Measurements from ENCODE around the gene PEX14.

PEX14 gene

DNA sequence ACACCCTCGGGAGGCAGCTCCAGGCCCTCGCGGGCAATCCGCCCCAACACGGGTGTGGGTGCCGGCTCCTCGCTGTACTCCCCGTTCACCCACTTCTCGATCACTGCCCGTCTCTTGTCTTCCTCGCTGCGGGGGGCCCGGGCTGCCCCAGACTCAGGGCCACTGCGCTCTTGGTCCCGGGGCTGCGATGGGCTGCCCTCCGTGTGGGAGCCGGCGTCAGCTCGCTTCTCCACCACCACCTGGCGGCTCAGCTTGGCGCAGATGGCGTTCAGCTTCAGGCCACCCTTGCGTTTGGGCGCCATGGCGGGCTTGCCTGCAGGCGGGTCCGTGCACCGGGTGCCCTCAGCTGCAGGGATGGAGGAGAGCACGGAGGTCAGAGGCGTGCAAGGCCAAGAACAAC, 190.5 kb downstream of the PEX14 start:
- no peak for DNase-seq (ENCODE audit: low spot score)

DNA sequence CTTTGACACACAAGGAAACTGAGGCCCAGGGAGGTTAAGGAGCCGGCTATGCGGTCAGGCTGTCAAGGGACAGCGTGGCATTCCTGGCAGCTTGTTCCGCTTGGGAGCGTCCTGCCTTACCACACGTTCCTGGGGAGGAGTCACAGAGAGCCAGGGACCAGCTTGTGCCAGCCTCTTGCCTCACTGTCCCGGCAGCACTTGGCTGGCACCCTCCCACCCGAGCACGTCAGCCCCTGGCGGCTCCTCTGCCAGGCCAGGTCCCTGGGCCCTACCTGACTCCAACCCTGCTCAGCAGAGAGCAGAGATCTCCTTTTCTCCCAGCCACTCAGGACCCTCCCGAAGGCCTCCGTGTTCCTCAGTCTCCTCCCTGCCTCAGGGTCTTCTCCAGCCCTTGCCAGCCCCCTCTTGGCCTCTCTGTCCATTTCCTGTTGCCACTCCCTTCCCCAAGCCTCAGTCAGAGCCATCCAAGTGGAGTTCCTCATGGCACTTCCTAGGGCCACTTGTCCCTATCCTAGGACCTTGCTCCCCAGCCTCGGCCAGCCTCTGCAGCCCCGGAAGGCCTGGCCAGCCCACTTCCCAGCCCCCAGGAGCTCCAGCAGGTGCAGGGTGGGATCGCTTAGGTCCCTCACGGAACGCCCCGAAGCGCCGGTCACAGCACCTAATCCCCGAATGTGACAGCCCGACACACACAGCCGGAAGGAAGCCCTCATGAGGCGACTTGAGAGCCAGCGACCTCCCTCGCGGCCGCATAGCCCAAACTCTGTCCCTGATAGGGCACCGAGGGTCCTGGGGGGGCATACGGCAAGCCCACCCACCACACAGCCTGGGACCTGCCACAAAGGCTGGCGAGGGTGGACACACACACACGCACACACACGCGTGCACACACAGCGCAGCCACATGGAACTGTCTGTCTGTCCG, 191.4 kb downstream of the PEX14 start:
- DNase-seq (ENCODE audit: low spot score), result no peak

DNA sequence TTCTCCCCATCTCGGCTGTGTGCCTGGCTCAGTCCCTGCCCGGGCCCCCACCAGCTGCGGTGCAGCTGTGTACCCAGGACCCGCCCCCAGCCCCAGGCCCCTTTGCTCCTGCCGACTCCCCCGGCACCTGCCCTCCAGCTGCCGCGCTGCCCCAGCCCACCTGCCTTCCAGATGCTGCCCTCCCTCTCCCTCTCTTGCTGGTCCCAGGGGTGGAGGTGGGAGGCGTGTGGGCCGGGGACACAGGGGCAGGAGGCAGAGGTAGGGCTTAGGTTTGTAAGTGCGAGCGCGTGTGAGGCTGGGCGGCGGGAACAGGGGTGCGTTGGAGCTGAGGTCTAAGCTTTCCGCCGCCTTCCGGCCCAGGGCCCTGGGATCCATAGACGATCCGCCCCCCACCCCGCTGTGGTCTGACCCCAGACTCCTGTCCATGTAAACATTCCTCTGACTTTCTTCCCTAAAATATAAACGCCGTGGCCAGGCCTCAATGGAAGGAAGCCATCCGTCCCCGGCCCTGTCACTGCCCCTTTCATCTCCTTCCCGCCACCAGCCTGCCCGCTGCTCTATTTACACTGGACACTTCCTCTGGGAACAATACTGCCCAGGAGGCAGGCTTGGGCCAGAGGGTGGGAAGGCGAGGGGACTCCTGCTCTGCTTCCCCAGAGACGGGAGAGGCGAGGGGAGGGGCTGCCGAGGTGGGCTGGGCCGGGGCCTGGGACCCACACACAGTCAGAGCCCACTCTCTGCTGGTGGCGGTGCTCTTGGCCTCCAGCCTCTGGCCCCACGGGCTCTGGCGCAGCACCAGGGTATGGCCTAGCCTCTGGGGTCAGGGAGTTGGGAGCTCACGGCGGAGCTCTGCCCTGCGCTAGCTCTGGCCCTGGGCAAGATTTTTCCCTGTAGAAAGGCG, 193.4 kb downstream of the PEX14 start:
- no peak for DNase-seq (ENCODE audit: low spot score)

DNA sequence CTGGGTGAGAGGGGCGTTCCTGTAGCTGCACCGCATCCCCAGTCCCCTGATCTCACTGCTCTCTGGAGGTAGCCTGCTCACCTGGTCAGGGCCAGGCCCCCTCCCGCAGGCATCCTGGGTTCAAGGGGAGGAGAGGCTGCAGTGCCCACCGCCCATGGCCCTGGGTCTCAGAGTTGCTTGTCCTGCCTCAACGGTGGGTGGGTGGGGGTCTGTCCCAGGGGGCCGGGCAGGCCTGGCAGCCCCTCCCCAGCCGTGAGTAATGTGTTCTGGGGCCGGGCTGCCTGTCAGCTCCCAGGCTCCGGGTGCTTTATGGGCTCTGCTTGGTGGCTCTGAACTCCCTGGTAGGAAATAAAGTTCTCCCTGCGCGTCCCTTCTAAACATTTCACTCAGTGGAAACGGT, 194.8 kb downstream of the PEX14 start:
- no peak for DNase-seq (ENCODE audit: low spot score)

DNA sequence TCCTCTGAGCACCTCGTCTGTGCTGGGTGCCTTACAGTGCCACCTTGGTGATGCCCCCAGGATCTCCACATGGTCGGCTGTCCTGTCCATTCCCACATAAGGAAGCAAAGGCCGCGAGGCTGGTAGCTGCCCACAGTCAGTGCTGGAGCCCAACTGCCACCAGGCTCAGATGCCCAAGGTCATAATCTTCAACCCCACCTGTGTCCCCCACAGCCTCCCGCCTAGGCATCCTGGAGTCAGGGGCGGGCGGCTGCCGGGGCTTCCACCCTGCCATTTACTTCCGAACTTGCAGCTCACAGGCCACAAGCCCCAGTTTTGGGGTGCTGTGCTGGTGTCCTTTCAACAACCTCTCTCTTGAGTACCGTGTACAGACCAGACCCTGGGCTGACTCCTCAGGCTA, 195.4 kb downstream of the PEX14 start:
- no peak for DNase-seq (ENCODE audit: low spot score)

DNA sequence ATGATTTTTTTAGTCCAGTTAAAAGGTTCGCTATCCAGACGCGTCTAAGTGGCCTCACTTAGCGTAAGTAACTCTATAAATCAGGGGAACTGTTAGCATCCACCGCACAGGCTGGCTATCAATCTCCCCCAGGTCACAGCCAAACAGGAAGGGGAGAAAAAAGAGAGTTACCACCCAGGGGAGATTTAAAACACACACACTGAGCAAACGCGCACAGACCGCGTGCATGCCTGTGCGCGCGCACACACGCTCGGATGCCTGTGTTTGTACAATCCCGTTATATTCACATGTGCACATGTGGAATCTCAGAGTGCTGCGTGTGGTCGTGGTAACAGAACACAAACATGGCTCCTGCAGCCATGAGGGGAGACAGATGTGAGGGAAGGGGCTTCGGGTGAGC, 196.3 kb downstream of the PEX14 start:
- DNase-seq (ENCODE audit: low spot score), result no peak

DNA sequence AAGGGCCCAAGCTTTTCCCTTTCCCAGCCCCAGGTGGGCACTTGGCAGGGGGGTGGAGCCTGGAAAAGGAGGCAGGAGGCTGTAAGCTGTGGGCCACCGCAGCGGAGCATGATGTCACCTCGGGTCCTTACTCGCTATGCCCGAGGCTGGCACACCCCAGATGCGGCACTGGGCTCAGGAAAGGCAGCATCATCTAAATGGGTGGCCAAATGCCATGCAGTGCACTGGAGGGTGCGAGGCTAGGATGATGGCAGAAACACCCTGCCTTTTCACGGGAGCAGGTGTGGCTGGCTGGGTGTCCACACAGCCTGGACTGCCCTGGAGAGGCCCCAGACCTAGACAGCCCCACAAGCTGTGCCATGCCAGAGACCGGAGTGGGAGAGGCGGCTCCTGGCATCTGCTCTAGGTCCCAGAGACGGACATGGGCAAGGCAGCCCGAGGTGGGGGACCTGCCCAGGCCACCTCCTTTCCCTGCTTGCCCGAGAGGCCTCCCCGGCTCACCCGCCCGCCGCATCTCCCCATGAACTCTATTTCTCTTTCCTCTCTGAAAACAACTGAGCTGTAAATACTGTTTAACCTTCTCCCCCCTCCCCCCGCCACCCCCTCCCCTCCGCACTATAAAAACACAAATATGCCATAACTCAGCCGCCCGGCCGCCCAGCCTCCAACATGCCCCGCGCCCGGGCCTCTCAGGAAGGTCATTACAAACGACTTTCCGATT, 197.0 kb downstream of the PEX14 start:
- DNase-seq (ENCODE audit: low spot score), result no peak

DNA sequence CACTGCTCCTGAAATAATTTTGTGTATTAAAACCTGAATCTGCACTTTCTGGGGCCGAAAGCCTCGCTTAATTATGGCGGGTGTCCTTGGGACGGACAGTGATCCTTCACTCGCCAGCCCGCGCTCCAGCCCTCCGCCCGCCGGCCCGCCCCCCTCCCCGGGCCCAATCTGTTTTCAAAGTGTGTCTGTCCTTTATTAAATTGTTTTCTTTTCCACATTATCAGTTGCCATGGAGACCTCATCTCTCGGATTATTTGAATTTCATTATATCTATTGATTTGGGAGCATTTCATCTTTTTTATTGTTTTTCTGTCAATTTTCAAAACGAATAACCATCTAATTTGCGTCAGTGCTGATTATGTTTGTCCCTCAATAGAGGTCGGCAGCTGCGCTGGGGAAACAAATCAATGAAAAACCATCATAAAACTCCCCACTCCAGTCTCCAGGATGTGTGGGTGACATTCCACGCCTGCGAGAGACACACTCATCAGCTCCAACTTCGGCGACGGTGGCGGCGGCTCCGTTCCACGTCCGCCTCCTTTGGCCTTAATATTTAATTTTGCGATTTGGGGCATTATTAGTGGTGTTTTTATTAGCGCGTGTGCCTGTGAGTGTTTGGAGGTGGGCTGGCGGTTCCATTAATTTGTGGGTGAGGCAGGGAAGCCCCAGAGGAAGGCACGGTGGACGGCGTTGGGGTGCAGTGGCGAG, 197.7 kb downstream of the PEX14 start:
- no peak for DNase-seq (ENCODE audit: low spot score)

DNA sequence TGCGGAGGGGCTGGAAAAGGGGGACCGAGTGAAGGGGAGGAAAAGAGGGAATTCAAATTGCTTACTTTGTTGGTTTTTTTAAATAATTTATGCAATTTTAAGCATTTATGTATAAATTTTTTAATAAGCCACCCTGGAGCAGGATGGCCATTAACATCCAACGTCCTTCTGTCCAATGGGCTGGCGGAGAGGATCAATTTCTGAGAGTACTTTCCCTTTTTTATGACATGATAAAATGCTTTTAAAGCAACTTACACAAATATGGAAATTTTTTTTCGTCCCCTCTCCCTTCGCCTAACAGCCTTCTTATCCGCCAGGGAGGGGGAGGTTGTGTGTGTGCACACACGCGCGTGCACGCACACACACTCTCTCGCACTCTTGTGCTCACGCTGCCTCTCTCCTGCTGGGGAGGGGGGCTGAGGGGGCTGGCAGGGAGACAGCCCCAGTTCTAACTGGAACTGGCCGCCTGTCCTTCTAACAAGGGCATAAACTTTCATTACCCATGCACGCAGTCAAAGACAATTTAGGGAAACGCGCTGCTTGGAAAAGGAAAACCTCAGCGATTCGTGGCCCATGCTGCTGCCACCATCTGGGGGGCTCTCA, 198.5 kb downstream of the PEX14 start:
- no peak for DNase-seq (ENCODE audit: low spot score)

DNA sequence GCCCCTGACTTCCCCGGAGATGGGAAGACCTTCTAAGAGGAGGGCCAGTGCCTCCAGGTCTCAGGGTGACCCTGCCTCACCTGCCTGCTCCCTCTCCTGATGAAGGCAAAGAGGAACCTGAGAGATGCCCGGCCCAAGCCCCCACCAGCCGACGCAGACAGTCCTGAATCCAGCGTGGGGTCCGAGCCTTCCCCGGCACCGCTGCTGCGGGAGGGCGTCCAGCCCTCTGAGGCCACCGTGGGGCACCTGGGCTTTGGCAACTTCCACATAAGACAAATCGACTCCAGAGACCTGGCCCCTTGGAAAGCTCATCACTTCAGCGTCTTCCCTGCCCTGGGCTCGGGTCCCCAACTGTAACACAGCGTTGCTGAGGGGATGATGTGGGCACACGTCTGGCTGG, 199.5 kb downstream of the PEX14 start:
- no peak for DNase-seq (ENCODE audit: low spot score)

DNA sequence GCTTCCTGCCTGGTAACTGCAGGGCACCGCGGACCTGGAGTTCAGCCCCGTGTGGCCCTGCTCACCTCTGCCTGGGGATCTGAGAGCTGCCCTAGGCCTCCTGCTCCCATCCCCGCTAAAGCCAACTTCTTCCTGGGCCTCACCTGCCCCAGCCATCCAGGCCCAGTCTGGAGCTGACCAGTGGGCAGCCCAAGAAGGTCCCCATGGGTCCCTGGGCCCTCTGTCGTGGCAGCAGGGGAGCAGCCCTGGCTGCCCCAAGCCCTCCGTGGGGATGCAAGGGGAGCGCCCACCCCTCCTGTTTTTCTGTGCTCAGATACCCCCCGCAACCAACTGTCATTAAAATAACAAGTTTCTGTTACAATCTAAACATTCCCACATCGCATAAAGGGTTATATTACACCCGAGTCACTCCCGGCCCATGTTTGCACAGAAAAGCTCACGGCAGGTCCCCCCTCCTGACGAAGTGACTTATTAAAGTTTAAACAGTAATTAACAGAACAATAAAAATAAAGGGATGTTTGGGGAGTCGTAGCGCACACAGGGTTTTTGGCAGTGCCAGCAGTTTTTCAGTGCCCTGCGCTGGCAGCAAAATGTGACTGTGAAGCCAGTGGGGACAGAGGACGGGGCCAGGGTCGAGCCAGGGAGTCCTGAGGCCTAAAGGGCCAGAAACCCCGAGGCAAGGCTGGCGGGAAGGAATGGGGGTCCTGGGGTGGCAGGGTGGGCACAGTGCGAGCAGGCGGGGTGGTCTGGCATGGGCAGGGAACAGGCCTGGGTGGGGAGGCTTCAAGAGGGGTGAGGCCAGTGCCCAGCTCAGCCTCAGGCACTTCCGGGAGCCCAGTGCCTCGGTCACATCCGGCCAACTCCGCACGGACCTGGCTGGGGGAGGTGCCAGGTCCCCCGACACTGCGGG, 200.2 kb downstream of the PEX14 start:
- DNase-seq (ENCODE audit: low spot score), result no peak

DNA sequence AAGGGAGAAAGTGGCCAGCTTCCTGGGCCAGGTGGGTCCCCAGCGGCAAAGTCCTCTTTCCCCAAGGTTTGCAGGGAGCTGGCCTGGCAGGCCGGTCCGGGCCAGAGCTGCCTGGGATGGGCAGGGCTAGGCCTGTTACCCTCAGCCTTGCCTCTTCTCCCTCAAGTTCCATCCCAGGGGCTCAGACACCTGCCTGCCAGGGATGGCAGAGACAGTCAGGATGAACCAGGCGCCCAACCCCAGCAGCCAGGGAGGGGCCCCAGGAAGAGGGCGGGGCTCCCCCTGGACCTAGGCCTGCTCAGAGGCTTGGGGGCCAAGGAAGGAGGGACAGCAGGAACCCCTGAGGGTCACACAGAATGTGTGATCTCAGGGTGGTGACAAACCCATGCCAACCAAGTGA, 201.1 kb downstream of the PEX14 start:
- no peak for DNase-seq (ENCODE audit: low spot score)

DNA sequence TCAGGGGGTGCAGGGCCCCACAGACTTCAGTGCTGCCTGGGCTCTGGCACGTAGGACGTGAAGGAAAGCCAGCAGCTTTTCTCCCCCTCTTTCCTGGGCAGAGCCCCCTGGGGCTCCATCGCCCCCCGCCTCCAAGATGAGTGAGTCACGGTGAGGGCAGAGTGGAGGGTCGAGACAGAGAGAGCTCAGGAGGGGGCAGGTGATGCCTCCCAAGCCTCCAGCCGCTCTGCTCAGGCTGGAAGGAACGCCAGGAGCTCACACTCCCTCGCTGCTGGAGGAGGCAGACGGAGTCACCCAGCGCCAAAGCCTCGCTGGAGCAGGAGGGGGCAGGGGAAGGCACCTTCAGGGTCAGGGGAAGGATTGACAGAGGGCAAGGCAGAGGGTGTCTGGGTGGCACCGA, 202.2 kb downstream of the PEX14 start:
- DNase-seq (ENCODE audit: low spot score), result no peak

DNA sequence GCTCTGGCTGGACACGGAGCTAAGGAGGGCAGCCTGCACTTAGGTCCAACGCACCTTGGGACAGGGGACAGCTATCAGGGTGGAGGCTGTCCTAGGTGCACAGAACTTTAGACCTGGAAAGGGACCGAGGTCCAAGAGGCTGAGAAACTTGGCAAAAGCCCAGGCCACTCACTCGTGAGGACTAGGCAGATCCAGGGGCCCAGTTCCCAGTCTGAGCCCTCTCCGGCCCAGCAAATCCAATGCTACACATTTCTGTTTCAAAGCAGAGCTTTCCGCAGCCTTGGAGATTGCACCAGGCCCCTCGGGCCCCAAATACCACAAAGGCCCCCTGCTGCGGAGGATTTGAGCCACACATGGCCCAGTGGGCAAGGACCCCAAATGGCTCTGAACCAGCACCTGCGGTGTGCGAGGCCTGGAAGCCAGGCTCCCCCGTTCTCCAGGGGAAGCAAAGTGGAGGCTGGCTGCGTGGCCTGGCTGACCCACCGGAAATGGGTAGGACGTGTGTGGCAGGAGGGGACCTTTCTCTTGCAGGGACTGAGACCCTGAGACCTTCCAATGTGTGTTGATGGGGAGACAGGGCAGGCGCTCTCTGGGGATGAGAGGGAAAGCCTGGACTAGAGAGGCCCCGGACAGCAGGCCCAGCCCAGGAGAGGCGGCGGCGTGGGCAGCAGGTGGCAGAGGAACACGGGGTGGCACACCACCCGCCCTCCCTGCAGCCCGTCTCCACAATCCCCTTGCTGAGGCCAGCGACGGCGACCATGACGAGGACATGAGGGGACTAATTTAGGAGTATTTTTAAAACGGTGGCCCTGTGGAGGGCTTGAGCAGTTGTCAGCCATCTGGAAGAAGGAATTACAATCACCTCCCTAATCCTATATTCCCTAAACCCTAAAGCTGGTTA, 203.0 kb downstream of the PEX14 start:
- no peak for DNase-seq (ENCODE audit: low spot score)

DNA sequence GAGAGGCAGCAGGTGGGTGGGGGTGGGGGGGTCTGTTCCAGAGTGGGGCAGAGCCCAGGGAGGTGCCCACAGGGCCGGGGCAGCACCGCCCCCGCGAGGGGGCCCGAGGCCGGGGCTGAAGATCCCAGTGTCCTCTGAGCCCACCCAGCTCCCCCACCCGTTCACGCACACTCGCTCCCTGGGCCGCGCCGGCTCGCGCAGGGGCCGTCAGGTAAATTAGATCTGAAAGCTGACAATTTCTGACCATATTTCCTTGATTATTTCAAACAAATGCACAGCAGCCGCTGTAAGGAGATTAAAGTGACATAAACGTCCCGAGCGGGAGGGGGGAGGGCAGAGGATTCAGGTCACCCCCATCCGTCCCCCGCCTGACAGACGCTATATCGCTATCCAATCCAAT, 203.7 kb downstream of the PEX14 start:
- no peak for DNase-seq (ENCODE audit: low spot score)

DNA sequence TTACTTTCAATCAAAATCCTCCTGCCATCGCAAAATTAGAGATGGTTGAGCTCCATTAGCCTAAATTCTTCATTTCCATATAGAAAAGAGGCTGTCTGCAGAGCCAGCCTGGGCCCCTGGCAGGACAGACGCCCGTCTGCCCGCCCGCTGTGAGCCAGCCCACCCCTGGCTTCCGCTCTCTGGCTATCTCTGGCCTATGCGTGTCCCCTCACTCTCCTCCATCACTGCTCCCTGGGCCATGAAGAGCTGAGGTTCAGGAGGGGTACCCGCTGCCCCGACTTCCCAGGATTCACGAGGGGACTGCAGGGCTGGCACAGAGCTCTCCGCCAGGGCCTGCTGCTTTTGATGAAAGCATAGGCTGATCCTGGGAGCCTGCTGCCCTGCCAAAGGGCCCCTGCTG, 204.1 kb downstream of the PEX14 start:
- no peak for DNase-seq (ENCODE audit: low spot score)

DNA sequence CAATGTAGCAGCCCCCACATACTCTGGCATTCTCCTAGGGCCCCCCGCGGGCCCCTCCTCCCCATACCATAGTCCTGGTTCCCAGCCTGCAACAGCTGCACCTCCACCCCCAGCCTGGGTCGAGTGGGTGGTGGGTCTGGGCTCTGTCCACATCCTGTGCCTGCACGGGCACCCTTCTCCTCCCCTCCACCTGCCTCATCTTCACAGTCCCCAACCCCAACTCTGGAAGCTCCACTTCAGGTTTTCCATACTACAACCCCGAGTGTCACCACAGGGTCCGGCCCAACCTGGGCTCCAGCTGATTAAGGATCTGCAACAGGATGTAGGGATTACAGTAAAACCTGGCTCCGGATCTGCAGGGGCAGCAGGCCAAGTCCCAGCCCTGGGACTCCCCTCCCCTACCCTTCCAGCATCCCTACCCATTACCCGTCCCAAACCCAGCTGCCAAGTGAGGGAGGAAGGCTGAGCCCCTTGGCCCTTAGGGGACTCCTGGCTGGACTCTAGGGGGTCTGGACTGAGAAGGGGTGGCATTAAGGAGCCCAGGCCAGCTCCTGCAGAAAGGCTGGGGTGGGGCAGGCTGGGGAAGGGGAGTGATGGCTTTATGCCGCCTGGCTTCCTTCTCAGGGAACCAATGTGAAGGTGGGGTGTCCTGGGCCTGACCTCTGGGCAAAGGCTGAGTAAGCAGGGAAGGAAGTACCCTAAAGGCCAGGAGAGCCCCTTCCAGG, 204.9 kb downstream of the PEX14 start:
- no peak for DNase-seq (ENCODE audit: low spot score)

Data from CD4-positive, alpha-beta T cell treated with Interleukin-2 at 100 ng/mL for 4 hours (primary cell).